ENCODE data around the gene AOPEP.
"Not testable (repeated sequence)": the region's sequence is repeated elsewhere in the genome, so short reads cannot be mapped to it uniquely, and the experiment has no call there.

AOPEP gene

DNA sequence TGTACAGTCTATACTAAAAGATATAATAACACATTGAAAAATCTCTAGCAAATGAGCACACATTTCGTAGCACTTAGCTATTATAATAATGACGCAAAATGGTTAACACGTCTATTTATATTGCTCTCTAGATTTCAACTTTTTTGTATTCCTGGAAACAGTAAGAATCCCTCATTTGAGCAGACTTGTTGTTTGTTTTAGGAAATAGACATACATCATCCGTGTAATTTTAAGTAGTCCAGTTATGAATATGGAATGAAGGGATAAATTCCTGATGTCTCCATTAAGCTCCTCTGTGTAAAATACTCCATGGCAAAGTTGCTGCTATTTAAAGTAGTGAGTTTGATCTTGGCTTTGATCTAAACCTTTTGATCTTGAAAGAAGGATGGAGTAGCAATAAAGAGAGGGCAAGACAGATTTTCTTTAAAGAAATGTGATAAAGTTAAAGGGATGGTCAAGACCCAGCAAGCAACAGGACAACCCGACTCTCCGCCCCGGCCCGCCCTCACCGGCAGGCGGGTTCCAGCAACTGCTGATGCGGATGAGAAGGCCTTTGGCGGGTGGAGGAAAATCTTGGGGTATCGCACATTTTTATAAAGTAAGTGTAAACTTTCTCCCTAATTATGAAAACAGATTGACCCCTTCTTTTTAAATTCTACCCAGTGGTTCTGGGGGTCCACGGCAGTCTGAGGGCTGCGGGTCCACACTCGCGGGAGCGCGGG lies 277.4 kb downstream of the AOPEP start:
- DNase-seq = peak; percentile 25

DNA sequence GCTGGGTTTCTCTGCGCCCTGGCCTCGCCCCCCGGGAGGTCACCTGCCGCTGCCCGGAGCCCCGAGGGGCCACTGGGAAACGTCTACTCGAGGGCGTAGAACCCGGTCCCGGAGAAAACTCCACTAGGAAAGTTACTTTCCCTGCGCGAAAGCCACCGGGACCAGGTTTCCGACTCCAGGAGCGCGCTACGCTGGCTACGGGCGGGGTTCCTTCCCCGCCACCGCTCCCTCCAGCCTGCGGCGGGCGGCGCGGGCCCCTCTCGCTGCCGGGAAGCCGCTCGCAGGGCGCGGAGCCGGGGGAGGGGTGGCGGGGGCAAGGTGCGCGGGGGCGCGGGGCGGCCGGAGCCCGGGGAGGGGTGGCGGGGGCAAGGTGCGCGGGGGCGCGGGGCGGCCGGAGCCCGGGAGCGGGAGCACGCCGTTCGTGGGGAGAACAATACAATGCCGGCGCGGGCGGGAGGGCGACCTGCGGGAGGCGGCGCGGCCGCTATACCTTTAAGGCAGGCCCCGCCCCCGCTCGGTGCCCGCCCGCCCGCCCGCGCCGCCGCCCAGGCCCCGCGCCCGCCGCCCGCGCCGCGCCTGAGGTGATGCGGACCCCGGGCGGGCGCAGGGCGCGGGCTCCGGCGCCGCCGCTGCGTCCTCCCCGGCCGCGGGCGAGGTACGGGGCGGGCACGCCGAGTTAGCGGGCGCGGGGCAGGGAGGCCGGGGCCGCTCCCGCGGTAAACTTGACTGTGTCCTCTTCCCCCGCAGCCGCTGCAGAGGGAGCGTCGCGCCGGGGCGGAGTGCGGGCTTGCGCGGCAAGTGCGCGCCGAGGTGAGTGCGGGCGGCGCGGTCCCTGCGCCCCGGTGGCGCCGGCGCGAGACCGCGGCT lies 278.1 kb downstream of the AOPEP start:
- DNase-seq = peak; percentile 63

DNA sequence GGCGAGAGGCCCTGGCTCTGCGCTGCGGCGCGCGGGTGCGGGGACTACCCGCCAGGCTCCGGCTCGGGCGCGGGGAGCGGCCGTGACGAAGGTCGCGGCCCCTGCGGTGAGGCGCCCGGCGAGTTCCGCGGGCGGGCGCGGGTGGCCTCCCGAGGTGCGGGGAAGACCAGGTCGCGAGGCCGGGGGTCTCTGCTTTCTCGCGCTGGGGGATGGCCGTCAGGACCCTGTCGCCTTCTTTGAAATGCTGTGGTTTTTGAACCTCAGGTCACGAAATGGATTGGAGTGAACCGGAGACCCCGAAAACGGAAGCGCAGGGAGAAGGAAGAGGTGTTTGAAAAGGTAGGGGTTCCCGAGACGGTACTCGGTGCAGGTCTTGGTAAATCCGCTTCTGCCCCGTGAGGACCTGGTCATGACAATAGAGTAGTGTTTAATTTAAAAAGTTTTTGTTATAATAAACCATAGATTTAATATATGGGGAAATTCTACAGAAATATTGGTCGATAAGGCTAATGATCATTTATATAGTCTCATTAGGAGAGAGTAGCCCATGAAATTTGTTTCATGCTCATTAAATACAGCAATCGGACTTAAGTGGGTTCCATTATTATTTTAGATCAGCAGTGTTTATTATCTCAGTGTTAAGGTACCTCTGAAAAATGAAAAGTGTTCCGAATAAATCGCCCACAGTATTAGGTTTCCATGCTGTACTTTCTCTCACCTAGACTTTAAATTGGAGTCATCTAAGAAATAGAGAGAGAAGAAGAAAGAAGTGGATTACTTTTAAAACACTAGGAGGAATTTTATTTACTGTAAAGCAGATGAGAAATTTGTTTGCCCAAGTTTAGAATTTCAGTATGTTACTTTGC lies 279.0 kb downstream of the AOPEP start:
- peak; percentile 10 for DNase-seq

DNA sequence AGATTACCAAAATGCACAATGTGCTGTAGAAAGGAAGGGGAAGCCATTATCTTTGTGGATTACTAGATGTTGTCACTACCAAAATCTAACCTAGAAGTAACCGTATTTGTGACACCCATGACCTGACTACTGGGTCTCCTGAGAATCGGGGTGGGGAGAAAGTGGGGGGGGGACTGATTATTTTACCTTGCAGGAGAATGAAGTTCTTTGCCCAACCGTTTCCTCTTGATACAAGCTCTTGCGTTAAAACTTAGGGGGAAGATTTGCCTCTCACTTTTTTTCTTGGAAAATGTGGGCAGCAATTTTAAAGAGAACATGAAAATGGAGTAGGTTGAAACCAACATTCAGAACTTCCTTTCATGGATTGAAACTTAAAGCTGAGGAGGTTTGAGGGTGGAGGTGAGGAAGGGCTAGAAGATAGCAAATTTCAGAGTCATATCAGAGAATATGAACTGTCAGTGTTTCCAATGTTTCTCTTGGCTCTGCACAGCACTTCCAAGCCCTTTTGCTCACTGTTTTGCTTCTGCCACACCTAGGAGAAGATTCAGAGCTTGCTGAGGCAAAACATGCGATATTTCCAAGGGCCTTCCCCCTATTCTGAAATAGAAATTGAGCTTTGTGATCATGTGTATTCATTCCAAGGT lies 280.8 kb downstream of the AOPEP start:
- DNase-seq = no peak

DNA sequence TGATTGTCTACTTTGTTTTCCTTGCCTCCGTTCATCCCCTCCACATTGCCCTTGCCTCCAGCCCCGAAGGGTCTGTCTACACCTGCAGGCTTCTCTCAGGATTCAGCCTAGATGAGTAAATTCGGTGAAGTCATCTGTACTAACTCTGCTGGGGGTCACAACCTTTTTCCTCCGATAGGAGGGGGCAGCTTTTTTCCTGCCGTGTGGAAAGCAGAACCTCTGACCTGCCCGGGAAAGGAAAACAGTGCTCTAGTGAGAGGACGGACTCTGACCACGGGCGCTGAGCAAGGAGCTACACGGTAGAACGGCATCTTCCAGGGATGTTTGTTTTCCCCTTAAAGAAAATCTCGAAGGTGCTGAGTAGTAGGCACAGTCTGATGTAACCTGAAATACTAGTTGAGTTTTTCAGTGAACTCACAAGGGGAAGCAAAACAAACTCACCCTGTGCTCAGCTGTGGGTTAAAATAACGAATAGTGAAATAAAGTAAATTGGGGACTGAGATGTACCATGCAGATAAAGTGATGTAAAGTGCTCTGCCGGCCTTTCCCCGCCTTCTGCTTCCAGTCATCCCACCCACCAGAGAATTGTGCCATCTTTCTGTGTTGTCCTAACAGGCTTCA lies 281.8 kb downstream of the AOPEP start:
- DNase-seq = no peak

DNA sequence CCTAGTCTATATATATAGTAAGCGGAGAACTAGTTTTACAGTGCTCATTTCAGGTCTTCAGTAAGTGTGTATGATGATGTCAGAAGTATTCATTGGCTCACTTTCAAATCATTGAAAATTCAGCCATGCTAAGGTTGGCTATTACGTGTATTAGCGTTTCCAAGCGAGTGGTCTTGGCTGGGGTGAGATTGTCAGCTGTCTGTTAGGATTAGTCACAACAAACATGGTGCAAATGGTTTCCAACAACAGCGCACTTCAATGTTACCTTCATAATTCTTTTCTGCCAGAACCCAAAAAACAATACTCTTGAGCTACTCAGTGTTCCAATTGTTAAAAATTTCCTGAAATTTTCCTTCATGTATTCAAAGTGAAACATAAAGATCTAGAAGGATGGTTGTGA lies 283.0 kb downstream of the AOPEP start:
- DNase-seq = no peak

DNA sequence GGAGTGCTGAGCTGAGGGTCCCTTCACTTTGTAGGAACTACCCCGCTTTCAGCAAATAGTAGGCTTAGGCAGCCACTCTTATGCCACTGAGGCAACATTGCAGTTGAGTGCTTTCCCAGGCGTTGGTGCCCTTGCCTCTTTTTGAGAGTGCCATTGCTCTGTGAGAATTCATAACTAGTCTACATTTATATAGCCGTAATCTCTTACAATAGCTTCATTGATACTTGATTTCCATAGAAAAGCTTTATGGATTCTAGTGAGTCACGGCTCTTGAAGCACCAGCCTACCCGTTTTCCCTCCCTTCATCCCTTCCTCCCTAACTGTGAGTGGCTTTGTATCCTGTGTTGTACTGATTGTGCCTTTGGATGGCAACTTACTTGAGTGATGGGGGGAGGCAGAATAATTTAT lies 283.9 kb downstream of the AOPEP start:
- no peak for DNase-seq

DNA sequence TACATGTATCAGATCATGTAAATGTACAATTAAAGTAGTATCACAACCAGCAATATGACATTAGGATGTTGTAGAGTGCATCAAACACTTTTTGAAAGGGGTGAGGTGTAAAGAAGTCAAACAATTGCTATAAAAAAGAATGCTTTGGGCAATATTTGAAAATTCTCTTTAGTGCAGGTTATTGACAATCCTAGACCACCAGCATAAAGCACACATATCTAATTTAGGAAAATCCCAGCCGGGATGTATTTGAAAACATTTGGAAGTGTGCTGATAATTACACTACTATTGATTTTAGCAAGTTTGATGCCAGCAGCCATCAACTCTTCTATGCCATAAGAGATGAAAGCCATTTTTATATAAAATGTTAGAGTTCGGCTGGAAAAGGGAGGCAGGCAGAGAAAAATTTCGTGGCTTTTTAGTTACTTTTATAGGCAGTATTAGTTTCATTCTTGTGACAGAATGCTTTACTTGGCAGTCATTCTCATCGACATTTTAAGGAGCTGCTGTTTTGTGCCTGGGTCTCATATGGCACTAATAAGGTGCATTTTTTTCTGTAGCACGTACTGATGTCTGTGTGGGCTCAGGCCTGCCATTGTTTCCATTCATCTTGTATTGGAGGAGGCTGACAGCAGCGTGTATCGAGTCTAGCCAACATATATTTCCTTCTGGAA lies 285.7 kb downstream of the AOPEP start:
- DNase-seq = no peak

DNA sequence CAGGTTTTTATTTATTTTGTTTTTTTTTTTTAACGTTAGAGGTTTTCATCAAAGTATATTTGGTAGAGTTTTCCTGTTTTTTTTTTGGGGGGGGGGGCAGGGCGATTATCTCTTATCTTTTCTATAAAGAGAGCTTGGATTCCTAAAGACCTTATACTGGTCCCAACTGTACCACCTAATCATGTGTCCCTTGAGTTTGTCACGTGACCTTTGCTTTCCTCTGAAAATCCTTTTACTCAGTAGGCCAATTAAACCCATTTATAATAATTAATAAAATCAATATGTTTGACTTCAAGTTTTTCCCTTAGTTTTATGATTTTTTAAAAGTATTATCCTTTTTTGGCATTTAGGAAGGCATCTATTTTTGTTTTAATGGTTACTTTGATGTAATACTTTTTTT lies 286.4 kb downstream of the AOPEP start:
- DNase-seq = no peak

DNA sequence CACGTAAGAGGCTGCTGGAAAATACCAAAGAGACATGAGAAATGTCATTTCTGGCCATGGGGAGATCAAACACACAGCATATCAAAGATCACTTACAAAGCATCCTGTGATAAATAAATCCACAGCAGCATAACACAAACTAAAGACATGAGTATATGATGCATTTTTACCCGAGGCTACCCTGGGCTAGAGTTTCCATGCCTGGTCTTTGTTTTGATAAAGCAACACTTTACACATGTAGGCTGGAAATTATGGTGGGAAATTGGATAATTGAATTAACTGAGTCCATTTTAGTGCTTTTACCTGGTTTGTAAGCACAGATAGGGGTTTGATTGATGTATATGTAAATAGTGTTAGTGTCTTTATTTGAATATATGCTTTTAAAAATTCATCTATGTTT lies 288.4 kb downstream of the AOPEP start:
- DNase-seq = no peak

DNA sequence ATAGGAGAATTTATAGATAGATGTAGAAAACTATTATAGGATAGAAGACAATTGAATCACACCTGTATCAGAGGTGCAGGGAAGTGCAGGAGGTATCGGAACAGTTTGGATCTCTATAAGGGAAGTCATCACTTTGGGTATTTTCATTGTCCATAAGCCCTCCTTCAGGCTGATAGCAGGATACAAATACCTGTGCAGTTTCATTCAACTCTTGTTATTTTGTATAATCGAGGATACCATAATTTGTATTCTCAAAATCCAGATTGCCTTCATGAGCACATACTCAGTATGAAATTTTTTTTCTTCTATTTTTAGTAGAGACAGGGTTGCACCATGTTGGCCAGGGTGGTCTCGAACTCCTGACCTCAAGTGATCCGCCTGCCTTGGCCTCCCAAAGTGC lies 289.1 kb downstream of the AOPEP start:
- DNase-seq = no peak

DNA sequence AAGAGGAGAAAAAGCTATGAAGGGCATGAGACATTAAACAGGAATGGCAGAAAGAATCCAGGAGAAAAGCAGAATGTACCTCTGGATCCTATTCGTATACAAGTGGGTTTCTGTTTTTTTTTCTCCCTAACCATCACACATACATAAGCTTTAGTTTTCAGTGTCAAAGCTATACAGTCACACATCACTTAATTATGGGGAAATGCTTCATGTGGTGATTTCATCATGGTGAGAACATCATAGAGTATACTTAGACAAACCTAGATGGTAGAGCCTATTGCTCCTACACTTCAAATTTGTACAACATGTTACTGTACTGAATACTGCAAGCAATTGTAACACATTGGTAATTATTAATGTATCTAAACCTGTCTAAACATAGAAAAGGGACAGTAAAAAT lies 290.6 kb downstream of the AOPEP start:
- DNase-seq = no peak

DNA sequence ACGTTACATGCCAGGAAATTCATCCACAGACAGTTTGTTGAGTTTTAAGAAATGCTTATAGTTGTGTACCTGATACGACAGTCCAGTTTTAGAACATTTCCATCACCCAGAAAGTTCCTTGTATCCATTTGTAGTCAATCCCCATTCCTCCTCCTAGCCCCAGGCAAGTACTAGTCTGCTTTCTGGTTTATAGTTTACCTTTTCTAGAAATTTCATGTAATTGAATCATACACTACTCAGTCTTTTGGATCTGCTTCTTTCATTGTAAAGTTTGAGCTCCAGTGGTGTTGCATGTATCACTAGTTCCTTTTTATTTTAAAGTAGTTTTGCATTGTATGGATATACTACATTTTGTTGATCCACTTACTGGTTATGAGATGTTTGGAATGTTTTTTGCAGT lies 291.2 kb downstream of the AOPEP start:
- no peak for DNase-seq

DNA sequence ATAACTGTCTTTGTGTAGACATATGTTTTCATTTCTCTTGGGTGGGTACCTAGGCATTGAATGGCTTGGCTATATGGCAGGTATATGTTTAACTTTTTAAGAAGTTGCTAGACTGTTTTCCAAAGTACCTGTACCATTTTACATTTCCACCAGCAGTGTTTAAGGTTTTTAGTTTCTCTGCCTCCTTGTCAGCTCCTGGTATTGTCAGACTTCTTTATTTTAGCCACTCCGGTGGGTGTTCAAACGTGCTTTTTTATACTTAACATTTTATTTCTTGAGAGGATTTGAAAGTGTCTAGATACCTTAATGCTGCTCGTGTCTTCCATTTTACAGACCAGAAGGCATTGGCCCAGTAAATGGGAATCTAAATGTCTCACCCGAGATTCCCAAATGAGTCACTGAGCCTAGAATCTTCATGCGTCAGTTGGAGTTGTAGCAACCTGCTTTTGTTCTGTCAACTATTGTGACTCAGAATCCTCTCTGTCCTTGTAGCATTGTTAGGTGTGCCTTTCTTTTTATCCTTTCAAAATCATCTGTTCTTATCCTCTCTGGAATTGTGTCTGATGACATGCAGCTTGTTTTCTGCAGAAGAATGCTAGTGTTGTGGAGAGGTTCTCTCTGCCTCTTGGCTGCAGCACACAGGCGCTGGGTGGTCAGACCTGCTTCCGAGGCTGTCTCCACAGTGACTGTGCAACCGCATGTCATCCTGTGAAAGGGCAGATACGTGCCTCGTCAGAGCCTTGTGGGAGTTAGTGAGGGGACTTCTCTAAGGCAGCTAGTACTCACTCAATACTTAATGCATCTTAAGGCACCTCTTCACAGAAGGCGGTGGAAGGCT lies 291.8 kb downstream of the AOPEP start:
- no peak for DNase-seq

DNA sequence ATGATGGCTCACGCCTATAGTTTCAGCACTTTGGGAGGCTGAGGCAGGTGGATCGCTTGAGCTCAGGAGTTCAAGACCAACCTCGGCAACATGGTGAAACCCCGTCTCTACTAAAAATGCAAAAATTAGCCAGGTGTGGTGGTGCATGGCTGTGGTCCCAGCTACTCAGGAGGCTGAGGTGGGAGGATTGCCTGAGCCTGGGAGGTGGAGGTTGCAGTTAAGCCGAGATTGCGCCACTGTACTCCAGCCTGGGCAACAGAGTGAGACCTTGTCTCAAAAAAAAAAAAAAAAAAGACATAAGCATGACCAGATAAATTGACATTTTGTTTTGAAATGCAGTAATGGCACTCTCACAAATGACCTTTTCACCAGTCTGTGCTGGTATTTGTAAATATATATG lies 294.1 kb downstream of the AOPEP start:
- DNase-seq = not testable (repeated sequence)

DNA sequence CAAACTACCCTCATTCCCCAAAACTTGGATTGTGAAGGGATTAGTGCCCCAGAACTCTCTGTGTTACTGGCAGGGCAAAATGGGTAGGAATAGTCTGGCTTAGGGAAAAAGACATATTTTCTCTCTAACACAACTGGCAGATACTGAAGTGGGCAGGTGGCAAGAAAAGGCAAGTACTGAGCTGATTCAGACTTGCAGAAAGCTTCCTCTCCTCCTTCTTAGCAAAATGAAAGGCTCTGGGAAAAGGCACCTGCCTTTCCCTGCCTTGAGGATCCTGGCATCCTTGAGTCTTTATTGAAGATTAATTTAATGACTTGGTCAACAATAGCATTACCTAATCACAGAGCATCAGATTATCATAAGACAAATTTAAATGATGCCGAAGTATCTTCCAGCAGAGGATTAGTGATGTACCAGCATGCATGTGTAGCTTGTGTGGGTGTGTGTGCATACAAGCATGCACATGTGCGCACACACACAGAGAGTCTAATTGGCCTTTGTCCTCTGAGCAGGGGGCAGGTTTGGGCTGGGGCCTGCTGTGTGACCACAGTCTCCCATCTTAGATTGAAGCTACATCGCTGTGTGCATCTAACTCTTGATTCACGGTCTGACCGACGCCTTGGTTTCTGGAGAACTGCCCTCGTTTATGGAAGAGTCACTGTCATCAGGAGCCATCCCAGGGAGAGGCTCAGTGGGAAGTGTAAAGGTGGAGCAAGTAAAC lies 294.8 kb downstream of the AOPEP start:
- no peak for DNase-seq

DNA sequence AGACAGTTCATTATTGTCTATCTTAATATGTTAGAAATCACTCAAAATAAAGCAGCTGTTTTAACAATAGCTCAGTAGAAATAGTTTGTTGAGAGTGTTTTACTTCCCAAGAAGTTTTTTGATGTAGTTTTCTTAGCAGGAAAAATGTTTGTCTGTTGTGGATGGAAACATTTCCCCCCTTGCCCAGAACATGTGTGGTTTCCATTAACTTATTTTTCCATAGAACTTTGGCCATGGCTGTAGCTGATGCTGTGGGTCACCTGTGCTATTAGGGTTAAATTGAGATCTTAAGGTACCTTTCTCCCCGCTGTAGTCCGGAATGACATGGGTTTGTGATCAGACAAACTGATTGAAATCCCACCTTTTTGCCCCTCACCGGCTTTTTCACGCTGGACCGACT lies 296.2 kb downstream of the AOPEP start:
- no peak for DNase-seq

DNA sequence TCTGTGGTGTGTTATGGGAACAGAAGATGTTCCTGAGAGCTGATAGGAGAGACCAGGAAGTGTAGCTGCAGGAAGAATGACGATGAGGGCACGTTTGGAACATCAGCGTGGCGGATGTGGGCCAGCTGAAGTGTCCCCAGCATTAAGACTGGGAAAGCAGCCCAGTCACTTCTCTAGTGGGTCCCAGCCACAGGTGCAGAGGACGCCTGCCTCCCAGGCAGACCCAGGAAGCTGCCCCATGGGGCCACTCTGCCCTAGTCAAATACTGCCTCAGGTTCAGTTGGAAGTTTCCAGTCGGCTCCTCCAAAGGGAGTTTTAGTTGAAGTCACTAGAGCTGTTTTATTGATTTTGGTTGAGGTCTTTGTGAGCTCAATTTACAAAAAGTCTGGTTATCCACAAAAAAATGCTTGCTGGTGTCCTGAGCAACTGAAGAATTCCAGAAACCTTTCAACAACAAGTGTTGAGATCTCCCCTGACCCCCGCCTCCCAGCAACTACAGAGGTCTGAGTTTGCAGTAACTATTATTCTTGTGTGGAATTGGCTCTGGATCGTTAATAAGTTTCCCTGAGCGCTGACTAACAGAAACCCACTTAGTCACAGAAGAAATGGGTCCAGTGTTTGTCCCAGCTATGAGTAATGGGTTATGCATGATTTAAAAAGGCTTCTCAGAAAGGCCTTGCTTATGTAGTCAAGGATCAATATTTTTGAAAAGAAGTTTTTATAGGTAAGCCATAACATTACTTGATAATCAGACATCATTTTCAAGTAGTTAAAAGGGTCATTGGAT lies 296.9 kb downstream of the AOPEP start:
- DNase-seq = peak; percentile 55

DNA sequence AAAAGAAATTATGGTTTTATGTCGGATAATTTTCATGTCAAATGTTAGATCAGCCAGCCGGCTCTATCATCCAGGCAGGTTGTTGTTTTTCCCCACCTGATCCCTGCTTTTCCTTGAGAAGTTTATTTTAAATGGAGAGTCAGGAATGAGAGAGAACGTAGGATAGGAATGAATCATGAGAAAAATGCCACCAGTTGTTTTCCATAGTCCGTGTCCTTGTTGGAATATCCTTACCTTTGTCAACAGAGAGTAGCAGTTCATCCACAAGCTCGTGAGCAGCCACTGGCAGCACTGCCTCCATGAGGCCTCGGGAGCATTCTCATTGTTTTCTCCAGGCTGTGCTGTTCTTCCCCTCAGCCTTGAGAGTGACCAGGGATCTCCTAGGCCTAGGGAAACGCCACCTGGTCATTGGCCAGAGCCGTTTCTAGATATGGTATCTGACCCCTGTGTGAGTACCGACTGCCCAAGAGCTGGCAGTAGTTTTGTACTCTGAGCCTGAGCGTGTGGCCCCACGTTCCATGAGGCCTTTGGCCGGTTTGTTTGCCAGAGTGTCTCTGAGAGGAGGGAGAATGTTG lies 297.7 kb downstream of the AOPEP start:
- no peak for DNase-seq
